SU-DHL-6 (cell line): ENCODE data around the gene BRD2.
A peak's percentile ranks its signal among the peaks of the same experiment; 100 is the strongest.

Source experiments
- H2AFZ ChIP-seq: fragments of 200-600 bp; sonication (generic); 2 replicates; pipeline ENCODE4 v1.6.1; 2014; ENCODE audit warnings: low read depth, mild to moderate bottlenecking, moderate library complexity, mixed read lengths, antibody characterized with exemption, low read length; ENCODE audit not compliant: severe bottlenecking
- H3F3A ChIP-seq: fragments of 200-600 bp; shearing (Covaris generic); 2 replicates; pipeline ENCODE4 v1.6.0; 2016; ENCODE audit warnings: antibody characterized with exemption, mild to moderate bottlenecking; ENCODE audit not compliant: insufficient read depth
- H3K27ac ChIP-seq: fragments of 200-600 bp; sonication (generic); 2 replicates; pipeline ENCODE4 v1.5.1; 2016; ENCODE audit warnings: low read depth, mild to moderate bottlenecking, low read length, moderate library complexity, mixed read lengths
- H3K27me3 ChIP-seq: fragments of 200-600 bp; sonication (generic), shearing (Covaris generic); 2 replicates; pipeline ENCODE4 v1.6.0; 2014; ENCODE audit warnings: mild to moderate bottlenecking, low read length
- H3K36me3 ChIP-seq: fragments of 200-600 bp; sonication (generic); 2 replicates; pipeline ENCODE4 v1.6.1; 2014; ENCODE audit warnings: mild to moderate bottlenecking, low read length, mixed read lengths
- H3K4me2 ChIP-seq: fragments of 300-600, 200-600 bp; shearing (Covaris generic), sonication (generic); 2 replicates; pipeline ENCODE4 v1.6.0; 2014; ENCODE audit warnings: low read length, low read depth, mild to moderate bottlenecking; ENCODE audit not compliant: poor library complexity, severe bottlenecking
- H3K4me3 ChIP-seq: fragments of 200-600 bp; sonication (generic); 2 replicates; pipeline ENCODE4 v1.5.1; 2014; ENCODE audit warnings: antibody characterized with exemption, low read length, mild to moderate bottlenecking, mixed read lengths; ENCODE audit not compliant: insufficient read depth, poor library complexity, severe bottlenecking
- H3K79me2 ChIP-seq: fragments of 200-600 bp; sonication (generic); 2 replicates; pipeline ENCODE4 v1.6.1; 2014; ENCODE audit warnings: mild to moderate bottlenecking, low read length, moderate library complexity; ENCODE audit not compliant: insufficient read depth
- H3K9ac ChIP-seq: fragments of 200-600 bp; sonication (generic); 2 replicates; pipeline ENCODE4 v1.7.0; 2014; ENCODE audit warnings: mild to moderate bottlenecking, low read length
- H3K9me2 ChIP-seq: fragments of 200-600 bp; sonication (generic); replicated peaks from 2 replicates; pipeline ENCODE4 v1.6.1; 2014; ENCODE audit warnings: low read length; ENCODE audit not compliant: insufficient read depth
- H3K9me3 ChIP-seq: fragments of 200-600 bp; sonication (generic); 2 replicates; pipeline ENCODE4 v1.6.1; 2014; ENCODE audit warnings: low read length, mixed read lengths; ENCODE audit not compliant: insufficient read depth
- H4K20me1 ChIP-seq: fragments of 200-600 bp; sonication (generic); 2 replicates; pipeline ENCODE4 v1.6.1; 2014; ENCODE audit warnings: low read depth, mild to moderate bottlenecking, antibody characterized with exemption, low read length, moderate library complexity, mixed read lengths
- CTCF ChIP-seq: fragments of 200-600 bp; sonication (generic); IDR thresholded peaks from one replicate; pipeline ENCODE4 v1.5.1; 2017; ENCODE audit warnings: antibody characterized with exemption, mild to moderate bottlenecking, low read length, moderate library complexity; ENCODE audit not compliant: insufficient read depth, poor library complexity, severe bottlenecking
- EZH2phosphoT487 ChIP-seq: fragments of 200-600 bp; sonication (generic), shearing (Covaris generic); conservative IDR thresholded peaks from 2 replicates; pipeline ENCODE4 v1.6.1; 2018; ENCODE audit warnings: mild to moderate bottlenecking, antibody characterized with exemption, low read length, moderate library complexity, mixed read lengths

Gene BRD2

GRCh38 chr6:33030245-33030644 is 61.9 kb downstream of the BRD2 start:
- Histone ChIP-seq H3K79me2 (no peaks in the 10 kb centered on the region), H3F3A (peaks cover 43% of the 10 kb centered on the region), H3K27me3 (no peaks in the 10 kb centered on the region), H3K9ac (peak overlapping the region; percentile 30), H3K9me3 (peaks cover 10% of the 10 kb centered on the region; the same call in 1 of the 2 replicates), H3K36me3 (0 out of 2 replicates have a peak, but pooled peaks cover 9% of the 10 kb centered on the region), H3K4me3 (peak overlapping the region; percentile 2), H3K27ac (peak overlapping the region; percentile 80), H3K9me2 (no peaks in the 10 kb centered on the region), H4K20me1 (no peaks in the 10 kb centered on the region), H2AFZ (peak overlapping the region; percentile 44), H3K4me2 (peak overlapping the region; percentile 46)
- TF ChIP-seq EZH2phosphoT487 (no peak), CTCF (no peak)
